AG09319 (cell line): ENCODE measurements around the gene PSMB10.

Experiments
- DNase-seq: peaks from one replicate; pipeline ENCODE4 v3.0.0-alpha.2; 2010; ENCODE audit warnings: low read depth; ENCODE audit errors: extremely low read depth
- CTCF ChIP-seq: IDR thresholded peaks from 2 replicates; pipeline ENCODE4 v1.5.1; 2011; ENCODE audit warnings: low read depth, mild to moderate bottlenecking, inconsistent platforms, low read length, moderate library complexity

PSMB10 gene

DNA sequence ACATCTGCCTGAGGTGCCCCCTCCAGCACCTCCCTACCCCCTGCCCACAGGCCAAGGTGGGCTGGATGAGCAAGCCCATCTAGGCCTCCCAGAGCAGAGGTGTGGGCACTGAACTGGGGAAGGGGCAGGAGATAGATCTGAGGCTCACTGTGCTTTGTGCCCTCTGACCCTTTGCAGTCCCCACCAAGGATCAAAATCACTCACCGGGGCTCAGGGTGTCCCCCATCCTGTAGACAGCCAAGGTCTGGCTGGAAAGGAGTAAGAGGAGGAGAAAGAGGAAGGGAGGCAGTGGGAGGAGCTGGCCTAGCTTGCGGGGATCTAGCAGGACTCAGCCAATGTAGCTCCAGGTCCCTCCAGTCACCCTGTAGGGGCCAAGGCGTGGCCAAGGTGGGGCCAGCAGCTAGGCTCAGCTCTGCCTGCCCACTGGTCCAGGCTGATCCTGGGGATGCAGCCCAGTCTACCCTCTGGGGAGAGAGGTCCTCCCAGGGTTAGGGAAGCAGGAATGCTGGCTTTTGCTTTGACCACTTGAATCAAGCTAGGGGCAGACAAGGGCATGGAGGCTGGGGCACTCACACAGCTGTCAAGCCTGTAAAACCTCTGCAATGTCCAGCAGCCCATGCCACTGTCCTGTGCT is 30.0 kb upstream of the PSMB10 start:
- TF ChIP-seq CTCF = no peak
- DNase-seq = peak; percentile 14

GRCh38 chr16:67965668-67966548 is 29.3 kb upstream of the PSMB10 start:
- TF ChIP-seq CTCF = no peak
- no peak for DNase-seq

DNA sequence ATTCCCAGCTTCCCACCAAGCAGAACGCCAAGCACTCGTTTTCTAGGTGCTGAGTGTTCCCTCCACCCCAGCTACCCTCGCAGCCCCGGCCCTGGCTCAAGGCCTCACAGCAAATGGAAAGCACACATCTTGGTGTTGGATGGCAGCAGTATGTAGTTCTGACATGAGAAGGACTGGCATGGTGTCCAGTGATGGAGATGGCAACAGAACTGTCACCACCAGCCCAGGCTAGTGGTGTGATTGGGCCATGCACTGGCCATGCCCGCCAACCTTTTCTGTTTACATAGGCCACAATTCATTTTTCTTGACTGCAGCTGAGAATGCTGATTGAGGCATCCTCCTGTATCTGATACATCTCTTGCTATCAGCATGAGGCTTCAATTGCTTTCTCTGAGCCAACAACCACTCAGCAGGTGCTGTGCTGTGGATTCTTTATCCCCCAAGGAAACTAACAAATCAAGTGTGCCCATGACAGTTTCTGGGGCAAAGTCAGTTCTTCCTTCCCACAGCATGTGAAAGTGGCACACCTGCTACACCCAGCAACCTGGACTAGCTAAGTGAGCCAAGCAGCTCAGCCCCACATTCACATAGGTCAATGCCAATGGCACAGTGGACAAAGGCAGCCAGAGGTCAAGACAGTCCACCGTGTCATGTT is 28.0 kb upstream of the PSMB10 start:
- DNase-seq = no peak
- no peak for TF ChIP-seq CTCF

DNA sequence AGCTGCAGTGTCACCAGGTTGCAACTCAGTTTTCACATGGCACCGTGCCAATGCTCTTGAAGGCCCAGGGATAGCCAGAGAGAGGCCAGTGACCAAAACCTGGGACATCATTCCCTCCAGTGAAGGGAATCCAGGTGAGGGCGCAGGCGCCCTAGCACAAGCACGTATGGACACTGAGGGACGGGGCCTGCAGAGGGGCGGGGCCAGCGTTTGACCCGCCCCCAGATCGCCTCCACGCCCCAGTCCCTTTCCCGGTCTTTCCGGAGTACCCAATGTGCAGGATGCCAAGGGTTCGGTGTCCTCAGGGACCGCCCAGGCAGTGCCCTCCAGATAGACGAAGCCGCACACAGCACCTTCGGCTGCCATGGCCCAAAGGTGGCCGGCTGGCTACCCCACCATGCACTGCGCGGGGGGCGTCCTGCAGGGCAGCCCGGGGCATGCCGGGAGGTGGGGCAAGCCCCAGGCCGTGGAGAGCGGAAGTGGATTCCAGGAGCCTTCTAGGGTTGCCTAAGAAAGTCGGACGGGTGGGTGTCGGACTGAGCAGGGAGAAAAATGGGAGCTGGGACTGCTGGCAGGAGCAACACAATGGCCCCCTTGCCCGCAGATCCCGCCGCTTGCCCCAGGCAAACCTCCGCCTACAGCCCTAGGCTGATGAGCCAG is 27.1 kb upstream of the PSMB10 start:
- no peak for DNase-seq
- TF ChIP-seq CTCF = no peak

GRCh38 chr16:67963292-67963661 is 26.6 kb upstream of the PSMB10 start:
- TF ChIP-seq CTCF = no peak
- DNase-seq = no peak

GRCh38 chr16:67962135-67962534 is 25.5 kb upstream of the PSMB10 start:
- TF ChIP-seq CTCF = no peak
- DNase-seq = no peak

- DNase-seq = no peak
- TF ChIP-seq CTCF = no peak
Observed at GRCh38 chr16:67961551-67961957, 24.9 kb upstream of the PSMB10 start.
